ENCODE results near the gene IFRD2. TPM values are rescaled to one million over a fixed set of nuclear protein-coding genes. Genes with fewer than 3 reads are reported as not detected.
"Not testable (repeated sequence)": the region's sequence is repeated elsewhere in the genome, so short reads cannot be mapped to it uniquely, and the experiment has no call there.

IFRD2 gene
- total RNA-seq, 4 donors from 2014 or later: 40.0 to 178 (median 72.2) TPM

DNA sequence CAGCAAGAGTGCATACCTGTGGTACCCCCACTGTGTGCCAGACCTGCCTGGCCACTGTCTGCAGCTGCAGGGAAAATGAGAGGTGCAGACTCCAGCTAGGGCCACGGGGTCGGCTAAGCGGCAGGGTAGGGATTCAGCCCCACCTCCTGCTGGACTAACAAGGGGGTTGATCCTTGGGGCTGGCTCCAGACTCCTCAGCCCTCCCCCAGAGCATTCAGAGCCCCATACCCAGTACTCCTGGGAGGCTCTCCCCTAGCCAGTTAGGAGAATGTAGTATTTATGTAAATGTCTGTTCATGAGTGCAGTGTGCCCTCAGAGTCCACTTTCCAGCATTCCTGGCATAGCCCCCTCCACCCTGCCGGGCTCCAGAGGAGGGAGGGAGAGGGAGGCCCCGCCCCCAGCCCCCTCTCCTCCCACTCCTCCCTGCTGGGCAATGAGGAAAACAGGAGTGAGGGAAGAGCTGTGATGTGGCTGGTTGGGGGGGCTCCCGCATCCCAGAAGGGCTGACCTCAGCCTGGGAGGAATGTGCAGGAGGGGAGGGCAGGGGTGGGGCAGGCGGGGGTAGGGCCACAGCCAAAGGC, 27.8 kb downstream of the IFRD2 start:
- ATAC-seq (ENCODE audit: low FRiP score) (peak; percentile 74), DNase-seq (ENCODE audit: low spot score) (no peak)
- TF ChIP-seq, protein P1, sequence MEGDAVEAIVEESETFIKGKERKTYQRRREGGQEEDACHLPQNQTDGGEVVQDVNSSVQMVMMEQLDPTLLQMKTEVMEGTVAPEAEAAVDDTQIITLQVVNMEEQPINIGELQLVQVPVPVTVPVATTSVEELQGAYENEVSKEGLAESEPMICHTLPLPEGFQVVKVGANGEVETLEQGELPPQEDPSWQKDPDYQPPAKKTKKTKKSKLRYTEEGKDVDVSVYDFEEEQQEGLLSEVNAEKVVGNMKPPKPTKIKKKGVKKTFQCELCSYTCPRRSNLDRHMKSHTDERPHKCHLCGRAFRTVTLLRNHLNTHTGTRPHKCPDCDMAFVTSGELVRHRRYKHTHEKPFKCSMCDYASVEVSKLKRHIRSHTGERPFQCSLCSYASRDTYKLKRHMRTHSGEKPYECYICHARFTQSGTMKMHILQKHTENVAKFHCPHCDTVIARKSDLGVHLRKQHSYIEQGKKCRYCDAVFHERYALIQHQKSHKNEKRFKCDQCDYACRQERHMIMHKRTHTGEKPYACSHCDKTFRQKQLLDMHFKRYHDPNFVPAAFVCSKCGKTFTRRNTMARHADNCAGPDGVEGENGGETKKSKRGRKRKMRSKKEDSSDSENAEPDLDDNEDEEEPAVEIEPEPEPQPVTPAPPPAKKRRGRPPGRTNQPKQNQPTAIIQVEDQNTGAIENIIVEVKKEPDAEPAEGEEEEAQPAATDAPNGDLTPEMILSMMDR (IDR thresholded peaks at IDR 0.05): no peak

DNA sequence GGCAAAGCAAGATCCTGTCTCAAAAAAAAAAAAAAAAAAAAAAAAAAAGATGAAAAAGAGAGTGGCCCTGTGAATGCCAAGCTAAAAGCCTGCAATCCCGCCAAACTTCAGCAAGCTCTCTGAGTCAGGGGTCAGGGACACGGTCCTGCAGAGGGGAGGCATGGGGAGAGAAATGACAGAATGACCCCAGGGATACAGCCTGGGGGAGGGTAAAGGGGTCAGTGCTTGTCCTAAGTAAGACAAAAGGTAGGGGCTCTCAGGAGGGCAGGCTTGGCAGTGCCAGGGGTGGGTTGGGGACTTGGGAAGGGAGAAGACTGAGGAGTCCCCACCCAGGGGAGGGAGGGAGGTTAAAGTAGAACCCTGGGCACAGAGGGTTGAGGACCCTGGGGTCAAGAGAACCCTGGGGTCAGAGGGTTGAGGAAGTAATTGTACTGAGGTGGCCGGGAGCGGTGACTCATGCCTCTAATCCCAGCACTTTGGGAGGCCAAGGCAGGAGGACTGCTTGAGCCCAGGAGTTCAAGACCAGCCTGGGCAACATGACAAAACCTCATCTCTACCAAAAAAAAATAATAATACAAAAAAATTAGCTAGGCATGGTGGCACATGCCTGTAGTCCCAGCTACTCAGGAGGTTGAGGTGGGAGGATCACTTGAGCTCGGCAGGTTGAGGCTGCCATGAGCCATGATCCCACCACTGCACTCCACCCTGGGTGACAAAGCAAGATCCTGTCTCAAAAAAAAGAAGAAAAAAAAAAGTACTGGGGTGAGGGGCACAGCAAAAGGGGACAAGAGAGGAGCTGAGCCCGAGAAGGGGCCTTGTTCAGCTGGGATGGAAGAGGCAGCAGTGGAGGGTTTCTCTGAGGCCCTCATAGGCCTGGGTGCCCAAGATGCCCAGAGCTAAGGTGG, 28.5 kb downstream of the IFRD2 start:
- ATAC-seq (ENCODE audit: low FRiP score) (no peak), DNase-seq (ENCODE audit: low spot score) (no peak)
- TF ChIP-seq, protein P1 (IDR thresholded peaks at IDR 0.05): no peak

DNA sequence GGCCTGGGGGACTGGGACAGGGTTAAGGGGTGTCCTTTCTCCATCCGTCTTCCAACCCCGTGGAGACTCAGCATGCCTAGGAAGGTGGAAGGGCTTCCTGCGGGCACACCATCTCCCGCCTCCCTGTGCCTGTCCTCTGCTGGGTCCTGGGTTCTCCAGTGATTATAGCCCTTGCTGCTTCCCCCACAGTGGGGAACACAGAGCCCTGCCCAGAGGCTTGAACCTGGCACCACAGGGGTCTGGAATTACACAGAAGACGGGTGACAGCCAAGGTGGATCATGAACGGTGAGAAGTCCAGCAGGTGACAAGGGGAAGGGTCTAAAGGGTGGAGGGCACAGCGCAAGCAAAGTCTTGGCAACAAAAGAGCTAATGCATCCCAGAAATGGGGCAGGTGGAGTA, 29.5 kb downstream of the IFRD2 start:
- TF ChIP-seq, protein P1 (IDR thresholded peaks at IDR 0.05): no peak
- ATAC-seq (ENCODE audit: low FRiP score) (no peak), DNase-seq (ENCODE audit: low spot score) (no peak)

DNA sequence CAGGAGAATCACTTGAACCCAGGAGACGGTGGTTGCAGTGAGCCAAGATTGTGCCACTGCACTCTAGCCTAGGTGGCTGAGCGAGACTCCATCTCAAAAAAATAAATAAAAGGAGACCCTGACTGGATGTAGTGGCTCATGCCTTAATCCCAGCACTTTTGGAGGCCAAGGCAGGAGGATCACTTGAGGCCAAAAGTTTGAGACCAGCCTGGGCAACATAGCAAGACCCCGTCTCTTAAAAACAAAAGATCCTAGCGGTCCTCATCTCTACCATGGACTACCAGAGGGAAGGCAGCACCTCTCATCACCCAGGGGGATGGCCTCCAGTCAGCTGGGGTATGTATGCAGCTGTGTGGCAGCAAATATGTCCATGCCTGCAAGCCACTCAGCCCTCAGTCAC, 30.0 kb downstream of the IFRD2 start:
- not testable (repeated sequence) for DNase-seq (ENCODE audit: low spot score); ATAC-seq (ENCODE audit: low FRiP score)

- ATAC-seq (ENCODE audit: low FRiP score) (no peak), DNase-seq (ENCODE audit: low spot score) (no peak)
- TF ChIP-seq, protein P1 (IDR thresholded peaks at IDR 0.05): no peak
Observed at GRCh38 chr3:50261505-50261904, 30.7 kb downstream of the IFRD2 start.

- DNase-seq (ENCODE audit: low spot score) (no peak), ATAC-seq (ENCODE audit: low FRiP score) (no peak)
- TF ChIP-seq, protein P1 (IDR thresholded peaks at IDR 0.05): no peak
Observed at GRCh38 chr3:50260942-50261441, 31.2 kb downstream of the IFRD2 start.

GRCh38 chr3:50260027-50260941, 31.9 kb downstream of the IFRD2 start:
- DNase-seq (ENCODE audit: low spot score): peak; percentile 71
- peak; percentile 81 for ATAC-seq (ENCODE audit: low FRiP score)
- TF ChIP-seq, protein P1 (IDR thresholded peaks at IDR 0.05): peak in 2 of 3 donors; percentile 91 to 93
